Astrocyte of the hippocampus (primary cell): Measurements from ENCODE around the gene ADGRD2.
"Not testable (repeated sequence)": the region's sequence is repeated elsewhere in the genome, so short reads cannot be mapped to it uniquely, and the experiment has no call there.

ENCODE experiments used
- DNase-seq: peaks from one replicate; pipeline ENCODE4 v3.0.0; 2011; ENCODE audit warnings: low read depth, low spot score

Gene ADGRD2

DNA sequence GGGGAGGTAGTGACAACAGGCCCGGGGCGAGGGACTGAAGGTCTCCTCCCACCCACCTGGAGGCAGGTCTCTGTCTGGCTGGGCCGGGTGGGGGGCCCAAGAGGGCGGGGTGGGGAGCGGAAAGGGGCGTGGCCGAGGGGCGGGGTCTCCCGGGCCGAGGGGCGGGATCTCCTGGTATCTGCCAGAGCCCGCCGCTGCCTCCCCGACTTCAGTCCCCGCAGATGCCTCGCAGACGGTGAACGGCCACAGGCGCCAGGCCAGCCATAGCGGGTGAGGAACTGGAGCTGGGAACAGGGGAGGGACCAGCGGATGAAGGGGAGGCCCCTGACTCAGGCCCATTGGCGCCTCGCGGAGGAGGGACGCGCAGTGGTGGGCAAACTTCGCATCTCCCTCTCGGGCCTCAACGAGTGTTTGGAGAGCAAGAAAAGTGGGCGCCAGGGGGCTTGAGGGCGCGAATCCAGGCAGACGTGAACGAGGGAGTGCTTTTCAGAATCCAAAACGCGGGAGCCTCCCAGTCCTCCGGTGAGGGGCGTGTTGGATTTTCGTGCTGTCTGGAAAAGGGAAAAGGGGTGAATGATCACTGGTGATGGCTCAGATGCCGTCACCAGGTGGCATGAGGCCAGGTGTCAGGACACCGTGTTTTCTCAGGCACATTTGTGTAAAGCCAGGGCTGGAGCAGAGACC, at the start of gene ADGRD2:
ADGRD2 (plus strand) TSS at position 211 of the 684 bp plus-strand sequence. CDS start 1,216 bp downstream, outside the sequence.
- peak; percentile 67 for DNase-seq

DNA sequence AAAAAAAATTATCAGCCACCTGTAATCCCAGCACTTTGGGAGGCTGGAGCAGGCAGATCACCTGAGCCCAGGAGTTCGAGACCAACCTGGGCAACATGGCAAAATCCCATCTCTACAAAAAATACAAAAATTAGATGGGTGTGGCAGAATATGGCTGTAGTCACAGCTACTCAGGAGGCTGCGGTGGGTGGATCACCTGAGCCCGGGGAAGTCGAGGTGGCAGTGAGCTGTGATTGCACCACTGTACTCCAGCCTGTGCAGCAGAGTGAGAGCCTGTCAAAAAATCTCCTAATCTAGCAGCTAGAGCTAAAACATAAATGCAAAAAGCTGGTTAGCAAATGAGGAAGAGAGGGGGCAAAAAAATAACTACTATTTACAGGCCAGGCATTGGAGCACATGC, 47.0 kb upstream of the ADGRD2 start:
- no peak for DNase-seq

- no peak for DNase-seq
These were observed 40.8 kb upstream of the ADGRD2 start for GRCh38 chr9:124409410-124409809.

DNA sequence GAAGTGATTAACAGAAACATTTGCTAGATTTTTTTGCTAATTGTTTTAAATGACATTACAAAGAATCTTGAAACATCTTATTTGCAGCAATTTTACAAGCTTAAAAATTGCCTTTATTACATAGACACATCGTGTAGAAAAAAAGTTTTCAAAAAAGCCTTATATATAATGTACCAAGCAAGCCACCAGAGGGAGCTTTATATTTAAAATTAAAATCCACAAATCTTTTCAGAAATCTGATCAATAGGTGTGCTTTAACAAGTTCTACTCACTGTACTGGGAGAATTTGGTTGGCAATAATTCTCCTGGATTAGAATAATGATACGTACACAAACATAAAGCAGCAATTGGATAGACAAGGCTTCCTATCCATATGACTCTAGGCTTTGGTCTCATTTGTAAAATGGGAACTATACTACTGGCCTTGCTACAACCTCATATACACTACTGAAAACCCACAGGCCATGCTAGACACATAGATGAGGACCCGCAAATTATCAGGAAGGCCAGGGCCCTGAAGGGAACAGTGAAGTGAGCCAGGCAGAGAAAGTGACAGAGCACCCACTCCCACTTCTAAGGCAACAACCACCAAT, 39.8 kb upstream of the ADGRD2 start:
- DNase-seq, result no peak

DNA sequence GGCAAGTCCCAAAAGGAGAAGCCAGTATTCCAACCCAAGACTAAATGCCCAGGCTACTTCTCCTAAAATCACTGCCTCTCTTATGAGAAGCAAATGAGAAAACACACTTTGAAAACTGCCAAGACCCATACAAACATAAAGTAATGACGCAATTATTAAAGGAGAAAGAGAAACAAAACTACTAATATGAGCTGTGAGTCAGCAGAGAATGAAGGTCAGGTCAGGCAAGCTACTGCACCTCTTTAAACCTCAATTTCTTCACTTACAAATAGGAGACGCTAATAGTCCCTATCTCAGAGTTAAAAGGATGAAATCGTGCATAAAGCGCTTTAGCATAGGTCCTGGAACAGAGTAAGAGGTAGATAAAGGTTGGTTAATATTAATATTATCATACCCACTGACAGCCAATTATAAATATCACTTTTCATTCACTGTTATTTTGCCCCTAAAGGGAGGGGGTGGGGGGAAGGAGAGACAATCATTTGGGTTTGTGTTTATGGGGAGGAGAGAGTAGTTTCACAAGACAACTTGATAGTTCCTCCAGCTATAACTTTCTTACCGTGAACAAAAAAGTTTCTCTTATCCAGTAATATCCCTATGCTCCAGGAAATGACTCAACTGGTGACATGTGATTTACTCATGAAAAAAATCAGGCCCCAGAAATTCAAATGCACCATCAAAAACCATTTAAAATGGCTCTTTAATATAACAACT, 38.6 kb upstream of the ADGRD2 start:
- DNase-seq, result peak; percentile 29

DNA sequence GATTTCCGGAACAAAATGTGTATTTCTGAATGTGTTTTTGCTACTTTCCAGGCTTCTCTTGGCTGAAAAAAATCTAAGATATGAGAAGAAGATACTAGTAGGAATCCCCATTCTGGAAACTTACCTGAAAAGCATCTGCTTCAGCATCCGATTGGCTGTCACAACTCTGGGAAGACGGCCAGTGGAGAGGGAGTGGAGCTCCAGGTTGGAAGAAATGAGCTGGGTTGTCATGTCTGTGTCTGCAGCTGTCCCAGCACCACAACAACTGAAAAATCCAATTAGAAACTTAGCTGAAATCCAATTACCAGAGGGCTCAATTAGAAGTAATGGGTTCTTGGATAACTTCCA, 38.0 kb upstream of the ADGRD2 start:
- DNase-seq, result no peak

- DNase-seq, result no peak
These were observed 35.6 kb upstream of the ADGRD2 start for GRCh38 chr9:124414612-124415011.

DNA sequence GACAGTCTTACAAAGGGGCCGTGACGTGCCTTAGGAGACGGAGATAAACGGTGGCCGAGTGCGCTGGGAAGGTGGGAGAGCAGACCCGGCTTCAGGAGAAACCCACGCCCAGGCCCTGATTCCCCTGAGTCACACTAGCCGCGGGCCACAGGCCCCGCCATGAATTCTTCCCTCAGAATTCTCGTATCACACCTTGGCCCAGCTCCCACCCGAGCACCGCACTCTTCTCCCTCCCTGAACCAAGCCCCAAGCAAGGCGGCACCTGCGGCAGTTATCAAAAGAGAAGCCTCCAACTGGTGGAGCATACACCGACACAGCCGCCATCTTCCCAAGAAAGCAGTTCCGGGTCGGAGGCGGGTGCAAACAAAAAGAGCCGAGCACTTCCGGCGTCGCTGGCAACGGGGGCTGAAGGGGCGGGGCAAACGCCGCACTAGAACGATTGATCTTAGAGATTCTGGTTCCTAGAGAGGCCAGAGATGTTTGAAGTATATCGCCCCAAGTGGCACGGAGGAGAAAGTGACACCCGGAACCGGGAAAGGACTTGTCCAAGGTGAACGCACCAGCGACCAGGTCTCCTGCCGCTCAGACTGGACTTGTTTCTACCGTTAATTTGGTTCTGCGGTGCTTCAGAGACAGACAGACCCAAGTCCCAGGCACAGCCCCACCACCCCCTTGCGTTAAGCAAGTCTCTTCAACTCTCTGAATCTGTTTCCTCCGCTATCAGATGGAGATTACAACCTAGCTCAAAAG, 35.0 kb upstream of the ADGRD2 start, which contains the start of gene PSMB7:
PSMB7 (minus strand) TSS at position 341 of the 750 bp plus-strand sequence; CDS start at position 324, 17 bp downstream.
- peak; percentile 98 for DNase-seq

DNA sequence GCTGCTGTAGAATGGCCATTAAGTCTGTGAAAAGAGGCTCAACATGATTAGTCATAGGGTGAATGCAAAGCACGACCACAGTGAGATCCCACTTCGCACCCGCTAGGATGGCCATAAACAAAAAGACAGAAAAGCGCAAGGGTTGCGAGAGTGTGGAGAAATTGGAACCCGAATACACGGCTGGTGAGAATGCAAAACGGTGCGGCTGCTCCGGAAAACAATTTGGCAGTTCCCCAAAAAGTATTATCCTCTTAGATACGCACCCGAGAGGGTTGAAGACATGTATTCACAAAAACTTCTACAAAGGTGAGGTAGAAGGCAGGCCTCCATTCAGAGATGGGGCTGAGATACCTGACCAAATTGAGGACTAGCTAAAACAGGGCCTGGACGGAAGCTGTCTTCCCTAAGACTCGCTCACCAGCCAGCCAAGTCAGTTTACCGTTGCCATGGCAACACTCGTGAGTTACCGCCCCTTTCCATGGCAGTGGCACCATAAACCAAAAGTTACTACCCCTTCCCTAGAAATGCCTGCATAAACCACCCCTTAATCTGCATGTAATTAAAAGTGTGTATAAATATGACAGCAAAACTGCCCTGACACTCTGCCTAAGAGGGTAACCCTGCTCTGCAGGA, 34.3 kb upstream of the ADGRD2 start:
- no peak for DNase-seq

GRCh38 chr9:124419832-124420489, 30.3 kb upstream of the ADGRD2 start:
- no peak for DNase-seq

GRCh38 chr9:124420991-124421543, 29.2 kb upstream of the ADGRD2 start:
- DNase-seq, result peak; percentile 48

DNA sequence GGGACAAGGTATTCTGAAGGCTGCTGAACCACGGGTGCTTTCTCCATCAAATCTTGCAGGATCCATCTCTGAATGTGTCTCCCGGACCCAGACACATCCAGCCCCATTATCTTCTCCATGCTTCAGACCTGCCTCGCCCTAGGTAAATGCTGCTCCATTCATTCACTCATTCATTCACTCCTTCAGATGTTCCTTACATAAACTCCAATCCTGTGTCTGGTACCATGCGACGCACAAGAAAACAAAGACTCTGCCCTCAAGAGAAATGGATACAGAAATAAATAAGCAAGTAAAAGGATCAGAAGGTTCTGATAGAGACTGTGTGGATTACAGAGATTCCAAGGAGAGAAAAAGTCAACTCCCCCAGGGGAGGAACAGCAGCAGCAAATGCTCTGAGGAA, 27.1 kb upstream of the ADGRD2 start:
- no peak for DNase-seq

DNA sequence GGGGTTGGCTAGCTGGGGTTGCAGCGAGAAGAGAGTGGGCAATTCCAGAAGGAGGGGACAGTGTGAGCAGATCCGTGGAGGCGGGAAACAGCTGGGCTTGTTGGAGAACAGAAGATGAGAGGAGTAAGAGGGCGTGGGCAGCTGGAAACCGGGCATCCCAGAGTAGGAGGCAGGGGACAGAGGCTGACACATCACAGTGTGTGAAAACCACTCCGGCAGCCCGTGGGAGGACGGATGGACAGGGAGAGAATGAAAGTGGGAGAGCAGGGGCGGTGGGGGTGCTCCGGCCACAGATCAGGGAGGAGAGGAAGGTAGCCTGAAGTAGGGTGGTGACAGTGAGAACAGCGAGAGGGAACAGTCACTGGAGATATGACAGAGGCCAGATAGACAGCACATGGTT, 26.7 kb upstream of the ADGRD2 start:
- no peak for DNase-seq

DNA sequence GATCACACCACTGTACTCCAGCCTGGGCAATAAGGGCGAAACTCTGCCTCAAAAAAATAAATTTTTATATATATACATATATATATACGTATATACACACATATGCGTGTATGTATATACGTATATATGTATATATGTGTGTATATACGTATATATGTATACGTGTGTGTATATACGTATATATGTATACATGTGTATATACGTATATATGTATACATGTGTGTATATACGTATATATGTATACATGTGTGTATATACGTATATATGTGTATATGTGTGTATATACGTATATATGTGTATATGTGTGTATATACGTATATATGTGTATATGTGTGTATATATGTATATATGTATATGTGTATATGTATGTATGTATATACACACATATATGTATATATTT, 24.5 kb upstream of the ADGRD2 start:
- DNase-seq, result not testable (repeated sequence)

GRCh38 chr9:124426361-124426760, 23.9 kb upstream of the ADGRD2 start:
- no peak for DNase-seq

DNA sequence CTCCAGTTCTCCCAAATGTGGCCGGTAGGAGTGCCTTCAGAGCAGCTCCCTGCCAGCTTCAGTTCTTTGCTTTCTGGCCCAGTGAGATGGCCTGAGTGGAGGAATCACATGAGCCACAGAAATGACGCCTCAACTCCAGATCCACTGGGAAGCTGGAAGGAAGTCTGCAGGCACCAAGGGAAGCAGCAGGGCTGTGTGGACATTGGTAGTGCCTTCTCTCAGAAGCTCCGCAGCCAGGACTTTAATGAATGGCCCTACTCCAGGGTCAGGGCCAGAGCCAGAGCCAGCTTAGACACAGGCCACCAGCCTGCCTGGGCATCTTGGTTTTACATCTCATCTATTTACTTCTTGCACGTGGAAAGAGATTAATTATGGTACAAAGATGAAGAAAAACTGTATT, 23.0 kb upstream of the ADGRD2 start:
- no peak for DNase-seq

GRCh38 chr9:124428751-124429529, 21.3 kb upstream of the ADGRD2 start:
- no peak for DNase-seq

- no peak for DNase-seq
These were observed 20.8 kb upstream of the ADGRD2 start for GRCh38 chr9:124429530-124429867.

GRCh38 chr9:124436320-124436719, 13.9 kb upstream of the ADGRD2 start:
- no peak for DNase-seq

- DNase-seq, result no peak
These were observed 13.2 kb upstream of the ADGRD2 start for GRCh38 chr9:124437086-124437485.
